Stimulated activated CD8-positive, alpha-beta memory T cell treated with anti-CD3 and anti-CD28 coated beads, Interleukin-12 subunit alpha, Interleukin-12 subunit beta, amount 100 ng/mL, for 4 hours (primary cell): Measurements from ENCODE around the gene IGFN1.
"Not testable (repeated sequence)": the region's sequence is repeated elsewhere in the genome, so short reads cannot be mapped to it uniquely, and the experiment has no call there.

Experiments used
- DNase-seq: peaks from one replicate; pipeline ENCODE4 v3.0.0-alpha.2; 2020; ENCODE audit warnings: low read depth

IGFN1 gene

GRCh38 chr1:201250326-201251011, 59.8 kb downstream of the IGFN1 start:
- no peak for DNase-seq

- no peak for DNase-seq
Observed at GRCh38 chr1:201251411-201251810, 60.8 kb downstream of the IGFN1 start.

GRCh38 chr1:201251851-201252430, 61.3 kb downstream of the IGFN1 start:
- no peak for DNase-seq

GRCh38 chr1:201252944-201253371, 62.3 kb downstream of the IGFN1 start:
- DNase-seq, result no peak

- no peak for DNase-seq
Observed at GRCh38 chr1:201253411-201253810, 62.8 kb downstream of the IGFN1 start.

GRCh38 chr1:201253906-201254624, 63.4 kb downstream of the IGFN1 start:
- no peak for DNase-seq

GRCh38 chr1:201254625-201255478, 64.2 kb downstream of the IGFN1 start:
- no peak for DNase-seq

- DNase-seq, result no peak
Observed at GRCh38 chr1:201255479-201256362, 65.1 kb downstream of the IGFN1 start.

GRCh38 chr1:201258132-201258531, 67.5 kb downstream of the IGFN1 start:
- DNase-seq, result not testable (repeated sequence)

GRCh38 chr1:201258763-201259230, 68.2 kb downstream of the IGFN1 start:
- DNase-seq, result no peak

GRCh38 chr1:201259476-201260235, 69.0 kb downstream of the IGFN1 start:
- DNase-seq, result no peak

- DNase-seq, result no peak
Observed at GRCh38 chr1:201260236-201260590, 69.6 kb downstream of the IGFN1 start.

GRCh38 chr1:201260648-201261311, 70.2 kb downstream of the IGFN1 start:
- no peak for DNase-seq

GRCh38 chr1:201261771-201262547, 71.3 kb downstream of the IGFN1 start:
- DNase-seq, result no peak

- DNase-seq, result no peak
Observed at GRCh38 chr1:201262963-201263608, 72.5 kb downstream of the IGFN1 start.

GRCh38 chr1:201264072-201264471, 73.4 kb downstream of the IGFN1 start:
- DNase-seq, result no peak

- DNase-seq, result no peak
Observed at GRCh38 chr1:201264554-201264953, 73.9 kb downstream of the IGFN1 start.

- DNase-seq, result no peak
Observed at GRCh38 chr1:201265756-201266155, 75.1 kb downstream of the IGFN1 start.

- no peak for DNase-seq
Observed at GRCh38 chr1:201266276-201266675, 75.7 kb downstream of the IGFN1 start.
